Spleen (tissue), 13 donors: Measurements from ENCODE around the gene EIF4A3. TPM values are rescaled to one million over a fixed set of nuclear protein-coding genes. Genes with fewer than 3 reads are reported as not detected.

Experiments
- DNase-seq: peaks from one replicate; pipeline ENCODE4 v3.0.0-alpha.2; 2020
- H3K27ac ChIP-seq, 8 donors: fragments of 200-600 bp; sonication (generic) in 7 of 8; 1 replicate in 4 of 8; 2 replicates in 4 of 8; pipeline versions ENCODE4 v1.5.0 to v1.8.0; 2016 to 2021; ENCODE audit warnings: inconsistent platforms in 4 of 8, mild to moderate bottlenecking in 4 of 8, moderate library complexity in 1 of 8
- H3K27me3 ChIP-seq, 7 donors: fragments of 200-600 bp; sonication (generic) in 6 of 7; replicated peaks in 1 of 7; 1 replicate in 4 of 7; 2 replicates in 3 of 7; pipeline versions ENCODE4 v1.5.0 to v1.8.0; 2016 to 2021; ENCODE audit warnings: inconsistent platforms in 3 of 7, mild to moderate bottlenecking in 1 of 7
- H3K36me3 ChIP-seq, 6 donors: fragments of 200-600 bp; sonication (generic) in 5 of 6; 1 replicate in 4 of 6; 2 replicates in 2 of 6; pipeline versions ENCODE4 v1.5.0 to v1.8.0; 2016 to 2021; ENCODE audit warnings: inconsistent platforms in 2 of 6
- H3K4me1 ChIP-seq, 6 donors: fragments of 200-600 bp; sonication (generic) in 5 of 6; 1 replicate in 3 of 6; 2 replicates in 3 of 6; pipeline versions ENCODE4 v1.5.0 to v1.8.0; 2016 to 2021; ENCODE audit warnings: inconsistent platforms in 3 of 6
- H3K4me3 ChIP-seq, 8 donors: fragments of 200-600 bp; sonication (generic) in 7 of 8; 1 replicate in 4 of 8; 2 replicates in 4 of 8; pipeline versions ENCODE4 v1.5.0 to v1.8.0; 2016 to 2021; ENCODE audit warnings: inconsistent platforms in 4 of 8, mild to moderate bottlenecking in 4 of 8, moderate library complexity in 2 of 8
- H3K9me3 ChIP-seq, 8 donors: fragments of 200-600 bp; sonication (generic) in 7 of 8; 1 replicate in 4 of 8; 2 replicates in 4 of 8; pipeline versions ENCODE4 v1.5.0 to v1.8.0; 2016 to 2021; ENCODE audit warnings: inconsistent platforms in 4 of 8
- CTCF ChIP-seq, 11 experiments: fragments of 200-600 bp in 7 of 11; fragments of 450-650 bp in 4 of 11; sonication (generic) in 4 of 11; IDR thresholded peaks in 8 of 11; conservative IDR thresholded peaks in 3 of 11; 1 replicate in 7 of 11; 2 replicates in 4 of 11; pipeline versions ENCODE4 v1.4.0 to v1.8.0; 2016 to 2021; ENCODE audit warnings: antibody characterized with exemption in 11 of 11, inconsistent platforms in 4 of 11, mild to moderate bottlenecking in 1 of 11
- POLR2A ChIP-seq, 3 donors: fragments of 450-650 bp; IDR thresholded peaks; one replicate each; pipeline ENCODE4 v1.5.1; 2017; ENCODE audit warnings: antibody characterized with exemption in 3 of 3, mild to moderate bottlenecking in 1 of 3
- POLR2AphosphoS5 ChIP-seq, 3 donors: sonication (generic); formaldehyde crosslinking; IDR thresholded peaks; one replicate each; pipeline ENCODE4 v1.5.1; 2017; ENCODE audit warnings: antibody characterized with exemption in 3 of 3
- WGBS, 5 donors: extraction: QIAGEN DNeasy Blood & Tissue Kit in 3 of 5; methylation state at CpG; one replicate each; pipeline versions ENCODE4 v1.1.5 to v1.1.7; 2013 to 2018; 5-methylcytosine and 5-hydroxymethylcytosine counted together
- intact Hi-C: fragments of 100-400 bp; cut with DNase I; formaldehyde crosslinking; loops from one replicate; pipeline ENCODE4 v1.15.0; 2023; ENCODE audit warnings: low total_unique reads
- long read RNA-seq, 2 donors: transcript quantifications; one replicate each; lab custom pipeline, GENCODE V29; 2026
- polyA plus RNA-seq, 3 donors: library from polyadenylated mRNA; stranded (reverse); fragments of 200-250 nt; gene quantifications; one replicate each; pipeline ENCODE4 v1.2.1, GENCODE V29; 2013
- total RNA-seq, 7 donors: library from RNA; depleted of rRNA in 3 of 7; stranded (reverse); fragments of >200 nt in 3 of 7; fragmentation: NEBNext Ultra II Directional in 4 of 7; extraction: Animal tissue kit (Norgen Biotek cat#: 25700) in 4 of 7; gene quantifications; one replicate each; pipeline versions ENCODE4 v1.1.0 to v1.2.1, GENCODE V29; 2016 to 2021
- donor health status: healthy with polysubstance abuse.
- donor health status: DM: no; HTN: no; CAD: no; lungs with moderate emphysema.
- donor health status: DM: no; HTN: no; CAD: no.
- donor health status: Bipolar disorder and iron deficiency.
- donor health status: healthy.
- donor health status: DM: no; HTN: no; CAD: no.
- donor health status: DM: yes; HTN: yes; CAD: no.

Gene EIF4A3
- total RNA-seq (10 to 100 TPM; 51.1 to 79.5 (median 67.7) TPM), polyA plus RNA-seq (10 to 100 TPM; 37.3 to 61.5 (median 57.5) TPM)
- long read RNA-seq, donor 1, transcript EIF4A3-201 (12 exons, 1,734 nt), result major isoform, 29 of 32 reads
- long read RNA-seq, donor 1, partial matches to known transcripts, result 0 of 32 reads
- long read RNA-seq, donor 1, other reads (novel, unspliced or antisense), result 0 of 32 reads
- long read RNA-seq, donor 2, transcript EIF4A3-201 (12 exons, 1,734 nt), result major isoform, 27 of 28 reads
- long read RNA-seq, donor 2, partial matches to known transcripts, result 0 of 28 reads
- long read RNA-seq, donor 2, other reads (novel, unspliced or antisense), result 0 of 28 reads

GRCh38 chr17:80147035-80147822 is at the start of gene EIF4A3:
Gene EIF4A3 (minus strand): TSS chr17:80147128. CDS start chr17:80146961, 167 bp downstream.
- H3K9me3 ChIP-seq, result no peaks in the 10 kb centered on the region
- TF ChIP-seq POLR2A (IDR thresholded peaks at IDR 0.05), result peak in 2 of 3 donors; percentile 57 to 90
- peak in 4 of 11 experiments; percentile 21 to 50 (median 39) for TF ChIP-seq CTCF (IDR thresholded peaks at IDR 0.05 in 8 of 11, conservative IDR thresholded peaks at IDR 0.05 in 3 of 11)
- peak; percentile 98 to 99 (median 99) for TF ChIP-seq POLR2AphosphoS5 (IDR thresholded peaks at IDR 0.05)
- intact Hi-C loops, result no loop called here
- H3K27ac ChIP-seq, result peak within 1 kb of the TSS; percentile 91 to 98 (median 95)
- peak; percentile 99 for DNase-seq
- no peaks in the 10 kb centered on the region for H3K27me3 ChIP-seq
- WGBS, 5 donors, result 0 to 1% (median 0%) methylated on average over 72 to 90 of the region's 90 CpGs
- H3K4me3 ChIP-seq, result peak within 1 kb of the TSS; percentile 82 to 93 (median 86)
- H3K36me3 ChIP-seq, result peaks cover 2 to 22% (median 20%) of the 10 kb centered on the region in 6 donors
- peaks cover 17 to 66% (median 43%) of the 10 kb centered on the region in 6 donors for H3K4me1 ChIP-seq

GRCh38 chr17:80196652-80197051 is 49.7 kb upstream of the EIF4A3 start:
- intact Hi-C loops, result loop anchor here (5.0 kb wide), 1 partner anchor 56 kb away; no protein-coding TSS in a partner anchor
- no peaks in the 10 kb centered on the region for H3K36me3 ChIP-seq
- H3K27ac ChIP-seq, result peak overlapping the region in 3 of 8 donors; percentile 21 to 40 (median 30)

GRCh38 chr17:80195671-80196529 is 49.0 kb upstream of the EIF4A3 start:
- no peaks in the 10 kb centered on the region for H3K36me3 ChIP-seq
- TF ChIP-seq POLR2A (IDR thresholded peaks at IDR 0.05), result no peak
- peak in 2 of 3 donors; percentile 54 to 56 for TF ChIP-seq POLR2AphosphoS5 (IDR thresholded peaks at IDR 0.05)
- TF ChIP-seq CTCF (IDR thresholded peaks at IDR 0.05 in 8 of 11, conservative IDR thresholded peaks at IDR 0.05 in 3 of 11), result peak; percentile 62 to 96 (median 91)
- H3K27me3 ChIP-seq, result peaks cover 0 to 24% (median 0%) of the 10 kb centered on the region in 7 donors
- no peak overlapping the region for H3K27ac ChIP-seq
- H3K4me1 ChIP-seq, result peaks cover 0 to 32% (median 5%) of the 10 kb centered on the region in 6 donors
- H3K4me3 ChIP-seq, result no peak overlapping the region
- WGBS, 5 donors, result 49 to 63% (median 59%) methylated on average over 24 to 27 of the region's 27 CpGs
- intact Hi-C loops, result loop anchor here (5.0 kb wide), 1 partner anchor 56 kb away; no protein-coding TSS in a partner anchor
- H3K9me3 ChIP-seq, result no peaks in the 10 kb centered on the region
- DNase-seq, result peak; percentile 79

More at GRCh38 chr17:80196652-80197051, 49.7 kb upstream of the EIF4A3 start:
- TF ChIP-seq POLR2AphosphoS5 (IDR thresholded peaks at IDR 0.05) (no peak), CTCF (IDR thresholded peaks at IDR 0.05 in 8 of 11, conservative IDR thresholded peaks at IDR 0.05 in 3 of 11) (no peak), POLR2A (IDR thresholded peaks at IDR 0.05) (no peak)
- H3K4me3 ChIP-seq, result no peak overlapping the region
- no peak for DNase-seq
- no peaks in the 10 kb centered on the region for H3K9me3 ChIP-seq
- 91 to 95% (median 92%) methylated on average over 7 of the region's 7 CpGs for WGBS, 5 donors
- H3K27me3 ChIP-seq, result peaks cover 0 to 17% (median 0%) of the 10 kb centered on the region in 7 donors
- peaks cover 0 to 27% (median 3%) of the 10 kb centered on the region in 6 donors for H3K4me1 ChIP-seq
